ENCODE data around the gene EVPL. TPM values are rescaled to one million over a fixed set of nuclear protein-coding genes. Genes with fewer than 3 reads are reported as not detected.
A peak's percentile ranks its signal among the peaks of the same experiment; 100 is the strongest.

The EVPL gene
- total and polyA plus RNA-seq, 2 of the 13 experiments (the other 11 are each of a cell fraction or from before 2014, with no cell fraction given), result 2.1 to 8.2 TPM

- TF ChIP-seq ZNF235 (CRISPR knock-in tag; IDR thresholded peaks at IDR 0.05; ENCODE audit: borderline replicate concordance) (peak; percentile 43; the same call in 1 of the 2 replicates), ZSCAN29 (CRISPR knock-in tag; conservative IDR thresholded peaks at IDR 0.05) (0 out of 2 replicates have a peak, but pooled peaks have one; percentile 37), ZNF530 (CRISPR knock-in tag; IDR thresholded peaks at IDR 0.05; ENCODE audit: low read depth) (no peak), ZMYM4 (CRISPR knock-in tag; IDR thresholded peaks at IDR 0.05) (peak; percentile 39), SMAD3 (CRISPR knock-in tag; IDR thresholded peaks at IDR 0.05) (no peak), RNF2 (conservative IDR thresholded peaks at IDR 0.05; ENCODE audit: low read depth) (0 out of 2 replicates have a peak, but pooled peaks have one; percentile 13), RBFOX2 (IDR thresholded peaks at IDR 0.05; ENCODE audit: low read depth, low read length) (0 out of 2 replicates have a peak, but pooled peaks have one; percentile 15), ZNF121 (CRISPR knock-in tag; IDR thresholded peaks at IDR 0.05) (no peak), ZBTB38 (CRISPR knock-in tag; IDR thresholded peaks at IDR 0.05) (peak; percentile 100), AKAP8 (CRISPR knock-in tag; IDR thresholded peaks at IDR 0.05) (peak; percentile 73; the same call in 1 of the 2 replicates), ZNF337 (CRISPR knock-in tag; IDR thresholded peaks at IDR 0.05; ENCODE audit: borderline replicate concordance, low read depth) (0 out of 2 replicates have a peak, but pooled peaks have one; percentile 75), TRIM24 (CRISPR knock-in tag; IDR thresholded peaks at IDR 0.05) (peak; percentile 41; the same call in 1 of the 2 replicates), RXRA (CRISPR knock-in tag; IDR thresholded peaks at IDR 0.05) (peak; percentile 68; the same call in 1 of the 2 replicates), ZNF124 (CRISPR knock-in tag; IDR thresholded peaks at IDR 0.05) (no peak), ZNF44 (CRISPR knock-in tag; IDR thresholded peaks at IDR 0.05) (peak; percentile 58; the same call in 1 of the 2 replicates), SRSF1 (optimal IDR thresholded peaks at IDR 0.05; ENCODE audit: low read depth, low read length) (peak; percentile 38), SNAPC2 (CRISPR knock-in tag; IDR thresholded peaks at IDR 0.05) (no peak), HMGXB3 (CRISPR knock-in tag; IDR thresholded peaks at IDR 0.05; ENCODE audit: borderline replicate concordance) (peak; percentile 61; the same call in 1 of the 2 replicates), SP1 (IDR thresholded peaks at IDR 0.05) (no peak), SP1 (CRISPR knock-in tag; IDR thresholded peaks at IDR 0.05) (peak; percentile 67), SMC3 (IDR thresholded peaks at IDR 0.05; ENCODE audit: low read length) (peak; percentile 19; the same call in 1 of the 2 replicates), HNRNPL (IDR thresholded peaks at IDR 0.05; ENCODE audit: low read depth, low read length) (0 out of 2 replicates have a peak, but pooled peaks have one; percentile 40)
- TF ChIP-seq, protein P1, sequence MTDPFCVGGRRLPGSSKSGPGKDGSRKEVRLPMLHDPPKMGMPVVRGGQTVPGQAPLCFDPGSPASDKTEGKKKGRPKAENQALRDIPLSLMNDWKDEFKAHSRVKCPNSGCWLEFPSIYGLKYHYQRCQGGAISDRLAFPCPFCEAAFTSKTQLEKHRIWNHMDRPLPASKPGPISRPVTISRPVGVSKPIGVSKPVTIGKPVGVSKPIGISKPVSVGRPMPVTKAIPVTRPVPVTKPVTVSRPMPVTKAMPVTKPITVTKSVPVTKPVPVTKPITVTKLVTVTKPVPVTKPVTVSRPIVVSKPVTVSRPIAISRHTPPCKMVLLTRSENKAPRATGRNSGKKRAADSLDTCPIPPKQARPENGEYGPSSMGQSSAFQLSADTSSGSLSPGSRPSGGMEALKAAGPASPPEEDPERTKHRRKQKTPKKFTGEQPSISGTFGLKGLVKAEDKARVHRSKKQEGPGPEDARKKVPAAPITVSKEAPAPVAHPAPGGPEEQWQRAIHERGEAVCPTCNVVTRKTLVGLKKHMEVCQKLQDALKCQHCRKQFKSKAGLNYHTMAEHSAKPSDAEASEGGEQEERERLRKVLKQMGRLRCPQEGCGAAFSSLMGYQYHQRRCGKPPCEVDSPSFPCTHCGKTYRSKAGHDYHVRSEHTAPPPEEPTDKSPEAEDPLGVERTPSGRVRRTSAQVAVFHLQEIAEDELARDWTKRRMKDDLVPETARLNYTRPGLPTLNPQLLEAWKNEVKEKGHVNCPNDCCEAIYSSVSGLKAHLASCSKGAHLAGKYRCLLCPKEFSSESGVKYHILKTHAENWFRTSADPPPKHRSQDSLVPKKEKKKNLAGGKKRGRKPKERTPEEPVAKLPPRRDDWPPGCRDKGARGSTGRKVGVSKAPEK (CRISPR knock-in tag; IDR thresholded peaks at IDR 0.05; ENCODE audit: borderline replicate concordance), result peak; percentile 98
Measured at GRCh38 chr17:76000016-76000754, 26.9 kb downstream of the EVPL start (continued).

Measured in HepG2 (cell line).